ENCODE results near the gene MRPL4. TPM values are rescaled to one million over a fixed set of nuclear protein-coding genes. Genes with fewer than 3 reads are reported as not detected.

MRPL4 gene
- total and polyA plus RNA-seq, 2 of the 13 experiments (the other 11 are each of a cell fraction or from before 2014, with no cell fraction given): 40.6 to 42.5 TPM

DNA sequence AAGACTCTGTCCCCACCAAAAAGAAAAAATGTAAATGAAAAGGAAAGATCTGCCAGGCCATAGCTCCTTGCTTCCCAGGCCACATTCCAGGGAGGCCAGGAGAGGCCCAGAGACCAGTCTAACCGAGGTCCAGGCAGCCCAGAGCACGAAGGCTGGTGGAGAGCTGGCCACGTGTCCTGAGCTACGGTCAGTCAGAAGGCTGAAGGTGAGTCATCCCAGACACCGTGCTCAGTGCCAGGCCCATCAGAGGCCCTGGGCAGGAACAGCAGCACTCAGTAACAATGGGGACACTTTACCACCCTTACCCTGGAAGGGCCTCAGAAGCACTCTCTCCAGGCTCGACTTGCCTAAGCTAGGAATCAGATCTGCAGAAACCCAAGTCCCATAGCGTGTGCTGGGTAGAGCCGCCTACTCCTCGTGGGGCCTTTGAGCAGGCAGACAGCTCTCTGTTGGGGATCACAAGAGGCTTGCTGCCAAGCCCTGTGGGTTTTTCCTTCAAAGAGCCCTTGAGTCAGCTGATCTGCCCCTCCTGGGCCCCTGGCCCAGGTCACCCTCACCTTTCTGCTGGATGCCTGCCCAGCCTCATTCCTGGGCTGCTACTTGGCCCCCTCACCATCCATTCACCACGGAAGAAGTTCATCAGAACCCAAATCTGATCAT is 45.7 kb upstream of the MRPL4 start (continued):
- TF ChIP-seq MXD4 (CRISPR knock-in tag; IDR thresholded peaks at IDR 0.05) (0 out of 2 replicates have a peak, but pooled peaks have one; percentile 49), U2AF2 (IDR thresholded peaks at IDR 0.05; ENCODE audit: low read depth, low read length) (no peak), CHD2 (IDR thresholded peaks at IDR 0.05; ENCODE audit: low read depth, low read length) (no peak), MED1 (CRISPR knock-in tag; IDR thresholded peaks at IDR 0.05) (peak; percentile 70), ZNF614 (CRISPR knock-in tag; IDR thresholded peaks at IDR 0.05; ENCODE audit: borderline replicate concordance) (peak; percentile 34; the same call in 1 of the 2 replicates), ZNF414 (CRISPR knock-in tag; IDR thresholded peaks at IDR 0.05) (no peak), KAT7 (CRISPR knock-in tag; IDR thresholded peaks at IDR 0.05; ENCODE audit: borderline replicate concordance) (no peak), PCBP2 (optimal IDR thresholded peaks at IDR 0.05; ENCODE audit: low read depth, low read length, poor library complexity, severe bottlenecking) (no peak), SRF (IDR thresholded peaks at IDR 0.05; ENCODE audit: low read depth, low read length) (no peak), ZZZ3 (CRISPR knock-in tag; IDR thresholded peaks at IDR 0.05; ENCODE audit: borderline replicate concordance) (no peak; the same call in 1 of the 2 replicates), REST (IDR thresholded peaks at IDR 0.05; ENCODE audit: borderline replicate concordance in 1 of 2, low read depth in 1 of 2, low read length in 2 of 2) (no peak), PHF5A (CRISPR knock-in tag; IDR thresholded peaks at IDR 0.05; ENCODE audit: low read depth, unreplicated experiment) (no peak), PHF8 (CRISPR knock-in tag; IDR thresholded peaks at IDR 0.05) (0 out of 2 replicates have a peak, but pooled peaks have one; percentile 28), ZNF724P (CRISPR knock-in tag; IDR thresholded peaks at IDR 0.05; ENCODE audit: borderline replicate concordance) (0 out of 2 replicates have a peak, but pooled peaks have one; percentile 25)
- TF ChIP-seq, protein P1, sequence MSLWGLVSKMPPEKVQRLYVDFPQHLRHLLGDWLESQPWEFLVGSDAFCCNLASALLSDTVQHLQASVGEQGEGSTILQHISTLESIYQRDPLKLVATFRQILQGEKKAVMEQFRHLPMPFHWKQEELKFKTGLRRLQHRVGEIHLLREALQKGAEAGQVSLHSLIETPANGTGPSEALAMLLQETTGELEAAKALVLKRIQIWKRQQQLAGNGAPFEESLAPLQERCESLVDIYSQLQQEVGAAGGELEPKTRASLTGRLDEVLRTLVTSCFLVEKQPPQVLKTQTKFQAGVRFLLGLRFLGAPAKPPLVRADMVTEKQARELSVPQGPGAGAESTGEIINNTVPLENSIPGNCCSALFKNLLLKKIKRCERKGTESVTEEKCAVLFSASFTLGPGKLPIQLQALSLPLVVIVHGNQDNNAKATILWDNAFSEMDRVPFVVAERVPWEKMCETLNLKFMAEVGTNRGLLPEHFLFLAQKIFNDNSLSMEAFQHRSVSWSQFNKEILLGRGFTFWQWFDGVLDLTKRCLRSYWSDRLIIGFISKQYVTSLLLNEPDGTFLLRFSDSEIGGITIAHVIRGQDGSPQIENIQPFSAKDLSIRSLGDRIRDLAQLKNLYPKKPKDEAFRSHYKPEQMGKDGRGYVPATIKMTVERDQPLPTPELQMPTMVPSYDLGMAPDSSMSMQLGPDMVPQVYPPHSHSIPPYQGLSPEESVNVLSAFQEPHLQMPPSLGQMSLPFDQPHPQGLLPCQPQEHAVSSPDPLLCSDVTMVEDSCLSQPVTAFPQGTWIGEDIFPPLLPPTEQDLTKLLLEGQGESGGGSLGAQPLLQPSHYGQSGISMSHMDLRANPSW (CRISPR knock-in tag; IDR thresholded peaks at IDR 0.05; ENCODE audit: borderline replicate concordance): no peak

Data from HepG2 (cell line).